ENCODE data around the gene SMG9.

Gene SMG9

GRCh38 chr19:43751466-43752220 is 3.1 kb downstream of the SMG9 start:
- TF ChIP-seq REST (IDR thresholded peaks at IDR 0.05; ENCODE audit: insufficient read depth in 1 of 2, low read depth in 2 of 2, low read length in 2 of 2) (no peak), FOXP2 (optimal IDR thresholded peaks at IDR 0.05; ENCODE audit: borderline replicate concordance, extremely low read depth, extremely low read length, insufficient read depth) (no peak), TAF1 (IDR thresholded peaks at IDR 0.05; ENCODE audit: borderline replicate concordance, insufficient read depth, low read length) (no peak), POLR2AphosphoS5 (IDR thresholded peaks at IDR 0.05; ENCODE audit: low read depth, low read length) (no peak), SIN3A (IDR thresholded peaks at IDR 0.05; ENCODE audit: borderline replicate concordance, insufficient read depth, low read length) (no peak)

GRCh38 chr19:43749898-43750297 is 4.9 kb downstream of the SMG9 start:
- no peak for TF ChIP-seq REST (IDR thresholded peaks at IDR 0.05; ENCODE audit: insufficient read depth in 1 of 2, low read depth in 2 of 2, low read length in 2 of 2)
- no peak for TF ChIP-seq TAF1 (IDR thresholded peaks at IDR 0.05; ENCODE audit: borderline replicate concordance, insufficient read depth, low read length)
- no peak for TF ChIP-seq SIN3A (IDR thresholded peaks at IDR 0.05; ENCODE audit: borderline replicate concordance, insufficient read depth, low read length)
- no peak for TF ChIP-seq FOXP2 (optimal IDR thresholded peaks at IDR 0.05; ENCODE audit: borderline replicate concordance, extremely low read depth, extremely low read length, insufficient read depth)
- TF ChIP-seq POLR2AphosphoS5 (IDR thresholded peaks at IDR 0.05; ENCODE audit: low read depth, low read length): no peak

DNA sequence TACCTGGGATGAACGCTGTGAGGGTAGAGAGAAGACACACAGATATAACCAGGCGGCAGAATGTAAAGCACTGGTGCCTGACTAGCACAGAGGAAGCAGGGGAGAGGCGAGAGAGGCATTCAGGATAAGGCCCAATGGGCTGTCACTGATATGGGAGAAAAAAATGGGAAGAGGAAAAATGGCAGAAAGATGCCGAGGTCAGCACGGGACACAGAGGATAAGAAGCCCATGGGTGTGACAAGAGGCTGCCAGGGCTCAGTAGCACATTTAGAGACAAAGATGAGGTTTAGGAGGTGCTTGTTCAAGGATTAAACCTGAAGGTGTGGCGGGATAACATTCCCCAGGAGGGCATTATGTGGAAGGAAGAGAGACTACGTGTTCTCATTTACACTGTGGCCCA is 5.6 kb downstream of the SMG9 start:
- TF ChIP-seq FOXP2 (optimal IDR thresholded peaks at IDR 0.05; ENCODE audit: borderline replicate concordance, extremely low read depth, extremely low read length, insufficient read depth): no peak

- no peak for TF ChIP-seq SIN3A (IDR thresholded peaks at IDR 0.05; ENCODE audit: borderline replicate concordance, insufficient read depth, low read length)
- no peak for TF ChIP-seq REST (IDR thresholded peaks at IDR 0.05; ENCODE audit: insufficient read depth in 1 of 2, low read depth in 2 of 2, low read length in 2 of 2)
- no peak for TF ChIP-seq TAF1 (IDR thresholded peaks at IDR 0.05; ENCODE audit: borderline replicate concordance, insufficient read depth, low read length)
- TF ChIP-seq FOXP2 (optimal IDR thresholded peaks at IDR 0.05; ENCODE audit: borderline replicate concordance, extremely low read depth, extremely low read length, insufficient read depth): no peak
- TF ChIP-seq POLR2AphosphoS5 (IDR thresholded peaks at IDR 0.05; ENCODE audit: low read depth, low read length): no peak
Measured at GRCh38 chr19:43748685-43749084, 6.1 kb downstream of the SMG9 start.

GRCh38 chr19:43748205-43748594 is 6.6 kb downstream of the SMG9 start:
- TF ChIP-seq TAF1 (IDR thresholded peaks at IDR 0.05; ENCODE audit: borderline replicate concordance, insufficient read depth, low read length) (no peak), POLR2AphosphoS5 (IDR thresholded peaks at IDR 0.05; ENCODE audit: low read depth, low read length) (no peak), SIN3A (IDR thresholded peaks at IDR 0.05; ENCODE audit: borderline replicate concordance, insufficient read depth, low read length) (no peak), REST (IDR thresholded peaks at IDR 0.05; ENCODE audit: insufficient read depth in 1 of 2, low read depth in 2 of 2, low read length in 2 of 2) (no peak), FOXP2 (optimal IDR thresholded peaks at IDR 0.05; ENCODE audit: borderline replicate concordance, extremely low read depth, extremely low read length, insufficient read depth) (no peak)
